HG03039 (cell line): ENCODE measurements around the gene KCNIP4.

Experiments
- ATAC-seq: cut with Tn5 transposase; IDR thresholded peaks from one replicate; pipeline ENCODE4 v1.9.1; 2021; ENCODE audit warnings: mild to moderate bottlenecking, moderate library complexity; ENCODE audit not compliant: unreplicated experiment

KCNIP4 gene

DNA sequence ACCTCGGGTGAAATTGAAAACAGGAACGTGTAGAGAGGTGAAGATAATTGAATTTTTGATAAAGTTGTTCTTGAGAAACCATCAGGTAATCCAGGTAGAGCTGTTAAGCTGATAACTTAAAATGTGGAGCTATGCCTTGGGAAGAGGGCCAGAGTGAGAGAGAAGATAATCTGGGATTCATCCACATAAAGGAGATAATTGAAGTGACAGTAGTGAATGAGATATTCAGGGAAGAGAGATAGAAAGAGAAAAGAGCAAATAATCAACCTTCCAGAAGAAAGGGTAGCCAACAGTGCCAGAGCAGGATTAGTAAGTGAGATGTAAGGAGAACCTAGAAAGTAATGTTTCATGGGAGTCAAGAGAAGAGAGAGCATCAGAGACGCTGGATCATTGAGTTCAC is 950.7 kb downstream of the KCNIP4 start:
- ATAC-seq = no peak

DNA sequence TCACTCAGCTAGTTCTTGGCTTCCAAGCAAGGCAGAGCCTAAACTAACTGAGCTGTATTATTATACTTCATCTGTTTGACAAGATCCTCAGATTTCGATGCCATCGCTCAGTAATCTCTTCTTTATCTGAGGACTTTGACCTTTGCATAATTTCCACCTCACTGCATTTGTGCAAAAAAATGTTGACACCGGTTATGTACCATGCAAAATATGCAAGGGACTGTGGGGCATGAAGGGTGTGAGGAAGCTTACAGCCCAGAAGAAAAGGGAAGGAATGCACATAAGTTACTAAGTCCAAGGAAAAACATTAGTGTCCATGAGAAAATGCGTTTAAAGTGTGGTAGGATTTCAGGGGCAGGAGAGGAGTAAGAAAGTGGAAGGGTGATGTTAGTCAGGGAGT is 953.0 kb downstream of the KCNIP4 start:
- ATAC-seq = no peak

DNA sequence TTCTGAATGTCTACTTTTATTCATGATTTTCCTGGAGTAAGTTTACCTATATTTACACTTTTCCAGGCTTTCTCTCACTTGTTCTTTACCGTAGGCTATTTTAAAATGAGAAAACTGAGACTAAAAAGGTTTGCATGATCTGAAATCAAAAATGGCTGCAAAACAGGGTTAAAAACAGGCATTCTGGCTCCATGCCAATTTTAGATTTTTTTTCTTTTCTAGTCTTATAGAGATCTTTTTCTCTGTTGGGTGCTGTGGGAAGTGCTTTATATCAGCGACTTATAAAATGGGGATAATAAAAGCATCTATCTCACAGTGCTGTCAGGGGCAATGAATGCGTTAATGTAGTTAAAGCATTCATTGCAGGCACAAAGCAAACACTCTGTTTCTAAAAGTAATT is 953.6 kb downstream of the KCNIP4 start:
- no peak for ATAC-seq

DNA sequence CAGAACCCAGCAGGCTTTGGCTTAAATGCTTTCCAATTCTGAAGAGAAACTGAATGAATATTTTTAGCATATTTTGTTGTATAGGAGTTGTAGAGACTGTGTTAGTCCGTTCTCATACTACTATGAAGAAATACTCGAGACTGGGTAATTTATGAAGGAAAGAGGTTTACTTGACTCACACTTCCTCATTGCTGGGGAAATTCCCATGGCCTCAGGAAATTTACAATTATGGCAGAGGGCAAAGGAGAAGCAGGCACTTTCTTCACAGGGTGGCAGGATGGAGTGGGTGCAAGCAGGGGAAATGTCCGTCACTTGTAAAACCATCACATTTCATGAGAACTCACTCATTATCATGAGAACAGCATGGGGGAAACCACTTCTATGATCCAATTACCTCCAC is 956.6 kb downstream of the KCNIP4 start:
- ATAC-seq = no peak

DNA sequence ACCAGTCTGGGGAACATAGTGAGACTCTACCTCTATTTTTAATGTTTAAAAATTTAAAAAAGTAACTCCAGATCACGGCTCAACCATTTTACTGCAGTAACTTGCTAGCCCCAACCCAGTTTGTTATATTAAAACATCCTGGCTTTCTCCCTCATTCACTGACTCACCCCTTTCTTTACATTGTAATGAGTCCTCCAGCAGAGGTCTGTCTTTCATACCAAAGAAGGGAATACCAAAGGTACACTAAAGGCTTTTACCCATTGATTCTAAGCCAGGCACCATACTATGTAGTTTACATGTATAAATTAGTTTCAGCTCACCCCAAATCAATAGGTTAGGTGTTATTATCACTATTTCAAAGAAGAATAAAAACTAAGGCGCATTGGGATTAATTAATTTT is 961.4 kb downstream of the KCNIP4 start:
- ATAC-seq = no peak

DNA sequence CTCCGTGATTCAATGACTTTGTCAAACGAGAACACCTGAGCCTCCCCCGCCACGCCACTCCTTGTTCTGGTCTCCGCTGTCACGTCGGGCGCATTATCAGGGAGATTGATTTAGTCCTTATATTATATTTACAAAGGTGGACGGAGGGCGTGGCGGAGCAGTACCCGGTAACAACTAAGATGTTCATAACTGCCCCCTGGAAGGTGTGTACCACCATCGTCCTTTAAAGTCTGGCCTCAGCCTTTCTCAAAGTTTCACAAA is 964.1 kb downstream of the KCNIP4 start:
- no peak for ATAC-seq

DNA sequence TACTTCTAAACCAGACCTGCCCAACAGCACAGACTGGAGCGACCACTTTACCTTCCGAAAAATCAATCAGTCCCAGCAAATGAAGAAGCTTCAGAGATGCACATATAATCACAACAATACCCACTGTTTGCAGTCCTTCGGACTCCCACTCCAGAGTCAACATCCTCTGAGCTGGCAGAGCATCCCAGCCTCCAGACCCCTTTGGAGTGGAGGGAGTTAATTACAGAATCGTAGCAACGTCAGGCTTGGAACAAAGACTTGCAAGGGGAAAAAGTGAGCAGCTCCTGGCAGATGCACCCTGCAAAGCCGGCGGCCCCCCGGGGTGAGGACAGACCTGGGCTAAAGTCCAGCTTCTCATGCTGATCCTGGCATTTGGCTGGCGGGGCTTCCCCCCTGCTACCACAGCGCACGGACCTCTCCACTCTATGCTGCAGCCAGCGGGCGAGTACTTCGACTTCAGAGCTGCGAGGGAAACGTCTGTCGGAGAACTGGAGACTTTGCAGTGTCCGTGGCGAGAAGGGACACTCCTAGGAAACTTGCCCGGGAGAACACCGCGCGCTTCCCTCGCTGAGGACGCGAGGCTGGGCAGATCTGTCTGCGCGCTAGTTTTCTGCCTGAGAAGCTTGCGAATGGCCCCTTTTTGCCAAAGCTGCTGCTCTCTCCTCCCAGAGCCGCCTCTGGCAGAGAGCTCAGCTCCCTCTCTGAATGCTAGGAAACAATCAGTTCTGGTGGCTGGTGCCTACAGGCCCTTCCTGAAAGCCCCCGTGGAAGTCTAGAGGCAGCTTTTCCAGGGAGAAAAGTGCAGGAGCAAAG is 964.6 kb downstream of the KCNIP4 start:
- no peak for ATAC-seq

DNA sequence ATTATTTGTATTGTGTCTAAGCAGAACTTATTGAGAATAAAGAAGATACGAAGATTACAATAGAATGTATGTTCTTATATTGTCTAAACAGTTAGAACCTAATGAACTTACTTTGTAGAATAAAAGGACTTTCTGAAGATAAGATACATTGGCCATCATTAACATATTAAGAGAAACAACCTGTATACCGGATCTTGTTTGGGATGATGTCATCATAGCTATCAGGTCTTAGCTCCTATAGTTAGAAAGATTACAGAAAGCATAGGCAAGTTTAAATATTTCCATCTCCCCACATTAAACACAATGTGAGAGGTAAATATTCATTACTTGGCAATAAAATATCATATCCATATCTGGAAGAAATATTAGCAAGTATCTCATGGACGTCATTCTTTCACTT is 966.0 kb downstream of the KCNIP4 start:
- ATAC-seq = no peak

DNA sequence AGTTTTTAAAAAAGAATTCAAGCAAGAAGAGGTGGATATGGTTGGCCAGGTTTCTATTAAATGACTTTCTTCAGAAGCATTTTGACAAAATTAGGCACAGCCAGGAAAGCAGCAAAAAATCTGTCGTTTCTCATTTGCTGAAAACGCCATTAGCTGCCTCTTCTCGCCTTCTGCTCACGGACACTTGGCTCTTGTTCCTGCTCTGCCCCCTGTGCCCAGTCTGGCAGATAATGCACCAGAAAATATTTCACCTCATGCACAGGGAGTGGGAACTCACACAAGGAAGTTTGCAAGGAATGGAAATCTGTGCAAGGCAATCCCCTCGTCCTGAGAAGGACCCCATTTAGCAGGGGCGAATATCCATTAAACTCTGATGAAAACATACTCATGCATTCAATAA is 988.3 kb downstream of the KCNIP4 start:
- no peak for ATAC-seq

DNA sequence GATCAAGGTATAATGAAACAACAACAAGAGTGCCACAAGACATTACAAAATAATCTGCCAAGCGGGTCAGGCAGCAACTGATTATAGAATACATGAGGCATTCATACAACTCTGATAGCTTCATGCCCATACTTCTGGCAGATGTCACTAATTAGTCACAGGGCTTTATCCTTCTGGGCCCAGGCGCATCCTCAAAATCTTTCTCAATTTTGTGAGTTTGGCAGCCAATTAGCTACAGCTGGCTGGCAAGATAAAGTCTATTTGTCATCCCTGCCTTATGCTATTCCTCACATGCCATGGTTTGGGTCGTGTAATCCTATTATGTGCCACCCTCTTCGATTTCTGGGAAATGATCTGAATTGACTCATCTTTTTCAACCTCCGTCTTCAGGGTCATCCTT is 994.0 kb downstream of the KCNIP4 start:
- no peak for ATAC-seq

DNA sequence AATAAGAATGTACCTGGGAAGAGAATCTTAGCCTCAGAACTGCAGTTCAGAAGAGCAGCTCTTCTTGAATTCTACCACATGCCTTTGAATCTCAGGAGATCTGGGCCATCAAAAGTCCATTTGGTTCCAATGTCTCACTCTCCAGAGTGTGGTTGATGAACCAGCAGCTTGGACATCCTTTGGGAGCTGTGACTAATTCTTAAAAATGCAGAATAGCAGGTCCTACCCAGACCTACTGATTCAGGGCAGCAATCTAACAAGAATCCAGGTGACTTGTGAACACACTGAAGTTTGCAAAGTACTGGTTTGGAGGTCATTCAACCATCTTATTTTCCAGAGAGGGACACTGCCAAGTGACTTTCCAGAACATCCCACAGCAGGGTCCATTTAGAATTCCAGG is 1003.6 kb downstream of the KCNIP4 start:
- ATAC-seq = no peak

DNA sequence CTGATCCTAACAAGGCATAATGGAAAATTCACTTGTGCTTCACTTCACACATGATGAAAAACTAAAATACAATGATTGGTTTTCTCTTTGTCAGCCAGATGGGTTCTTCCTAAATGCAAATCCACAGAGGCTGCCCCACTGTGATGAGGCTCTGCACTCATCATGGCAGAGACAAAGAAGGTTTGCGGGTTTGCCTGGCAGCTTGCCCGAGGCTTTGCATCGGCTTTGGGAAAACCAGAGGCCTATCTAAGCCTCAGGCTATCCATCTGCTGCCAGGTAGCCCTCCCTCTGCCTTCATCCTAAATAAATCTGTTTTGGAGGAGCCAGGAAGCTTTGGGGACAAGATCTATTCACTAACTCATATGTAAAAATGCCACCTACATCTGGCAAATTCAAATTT is 1004.1 kb downstream of the KCNIP4 start:
- no peak for ATAC-seq

DNA sequence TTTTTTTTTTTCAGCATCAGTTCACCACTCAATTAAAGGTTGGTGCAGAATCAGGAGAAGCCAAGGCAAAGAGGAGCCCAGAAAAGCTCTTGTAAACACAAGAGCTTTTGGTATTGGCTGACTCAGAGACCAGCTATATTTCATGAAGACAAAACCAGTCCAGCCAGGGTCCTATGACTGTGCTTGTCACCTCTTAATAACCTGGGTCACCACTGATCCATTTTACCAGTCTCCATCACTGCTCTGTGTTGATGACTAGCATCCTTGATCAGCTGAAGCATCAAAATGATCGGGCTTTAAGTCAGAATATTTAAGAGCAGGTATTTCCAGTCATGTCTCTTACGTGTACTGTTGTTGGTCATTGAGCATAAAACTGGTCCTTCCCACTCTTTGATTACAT is 1010.4 kb downstream of the KCNIP4 start:
- ATAC-seq = no peak

DNA sequence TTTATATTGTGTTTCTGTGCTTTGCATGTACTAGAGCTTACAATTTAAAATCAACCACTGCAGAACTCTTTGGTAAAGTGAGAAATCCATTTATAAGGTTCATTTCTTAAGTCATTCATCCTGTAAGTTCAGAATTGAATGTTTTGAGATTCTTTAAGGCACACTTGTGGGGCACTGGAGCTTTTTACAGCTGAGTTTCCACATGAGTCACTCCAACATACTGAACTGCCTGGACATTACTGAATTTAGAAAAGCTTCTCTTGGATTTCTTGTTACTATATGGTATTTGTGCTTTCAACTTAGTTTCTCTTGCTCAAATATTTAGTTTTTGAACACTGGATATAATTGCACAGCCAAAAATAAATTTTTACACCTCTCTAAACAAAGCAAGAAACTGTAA is 1022.0 kb downstream of the KCNIP4 start:
- ATAC-seq = no peak

DNA sequence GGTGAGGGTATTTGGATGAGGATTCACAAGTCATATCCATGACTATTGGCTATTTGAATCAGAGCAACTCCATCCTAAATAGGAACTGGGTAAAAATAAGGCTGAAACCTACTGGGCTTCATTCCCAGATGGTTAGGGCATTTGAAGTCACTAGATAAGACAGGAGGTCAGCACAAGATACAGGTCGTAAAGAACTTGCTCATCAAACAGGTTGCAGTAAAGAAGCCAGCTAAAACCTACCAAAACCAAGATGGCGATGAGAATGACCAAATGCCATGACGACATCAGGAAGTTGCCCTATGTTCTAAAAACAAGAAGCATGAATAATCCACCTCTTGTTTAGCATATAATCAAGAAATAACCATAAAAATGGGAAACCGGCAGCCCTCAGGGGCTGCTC is 1023.4 kb downstream of the KCNIP4 start:
- ATAC-seq = no peak

DNA sequence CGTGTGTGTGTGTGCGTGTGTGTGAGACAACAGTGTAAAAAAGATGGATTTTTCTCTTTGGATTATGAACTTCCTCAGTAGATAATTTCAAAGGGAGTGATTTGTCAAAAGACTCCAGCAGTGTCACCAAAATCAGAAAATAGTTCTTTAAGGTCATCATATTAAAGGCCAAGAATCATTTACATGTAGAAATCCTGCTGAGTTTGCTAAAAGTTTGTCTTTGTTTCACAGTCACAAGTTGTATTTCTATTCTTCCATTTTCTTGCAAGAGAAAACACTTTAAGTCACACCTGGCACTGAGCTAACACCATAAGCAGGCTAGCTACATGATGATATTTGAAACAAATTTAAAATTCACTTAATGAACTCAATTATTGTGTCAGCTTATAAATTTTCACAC is 1025.6 kb downstream of the KCNIP4 start:
- ATAC-seq = no peak

DNA sequence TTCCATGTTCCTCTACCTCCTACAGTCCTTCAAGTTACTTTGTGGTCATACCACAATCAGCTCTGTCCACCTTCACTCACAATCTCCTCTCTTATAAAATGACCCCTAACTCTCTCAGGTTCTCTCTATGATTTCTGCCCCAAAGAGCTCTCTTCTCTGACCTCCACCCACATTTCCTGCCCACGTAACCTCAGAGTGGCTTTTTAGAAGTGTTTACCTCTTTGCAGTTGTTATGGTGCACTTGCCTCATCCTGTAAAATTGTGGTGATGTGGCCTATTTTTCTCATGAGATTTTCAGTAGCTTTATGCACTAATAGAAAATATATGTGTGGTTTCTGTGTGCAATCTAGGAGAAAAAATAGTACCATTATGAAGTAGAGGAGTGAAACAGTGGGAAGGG is 1032.5 kb downstream of the KCNIP4 start:
- no peak for ATAC-seq

DNA sequence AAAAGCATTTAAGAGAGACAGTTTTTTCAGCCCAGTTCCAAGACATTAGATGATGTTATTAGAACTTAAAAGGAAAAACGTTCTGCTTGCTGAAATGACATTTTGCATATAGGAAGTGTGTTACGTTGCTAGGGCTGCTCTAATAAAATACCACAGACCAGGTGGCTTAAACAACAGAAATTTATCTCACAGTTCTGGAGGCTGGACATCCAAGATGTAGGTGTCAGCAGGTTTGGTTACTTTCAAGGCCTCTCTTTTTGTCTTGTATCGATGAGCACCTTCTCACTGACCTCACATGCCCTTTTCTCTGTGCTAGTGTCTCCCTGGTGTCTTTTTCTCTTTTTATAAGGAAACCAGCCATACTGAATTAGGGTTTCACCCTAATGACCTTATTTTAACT is 1043.6 kb downstream of the KCNIP4 start:
- ATAC-seq = no peak

DNA sequence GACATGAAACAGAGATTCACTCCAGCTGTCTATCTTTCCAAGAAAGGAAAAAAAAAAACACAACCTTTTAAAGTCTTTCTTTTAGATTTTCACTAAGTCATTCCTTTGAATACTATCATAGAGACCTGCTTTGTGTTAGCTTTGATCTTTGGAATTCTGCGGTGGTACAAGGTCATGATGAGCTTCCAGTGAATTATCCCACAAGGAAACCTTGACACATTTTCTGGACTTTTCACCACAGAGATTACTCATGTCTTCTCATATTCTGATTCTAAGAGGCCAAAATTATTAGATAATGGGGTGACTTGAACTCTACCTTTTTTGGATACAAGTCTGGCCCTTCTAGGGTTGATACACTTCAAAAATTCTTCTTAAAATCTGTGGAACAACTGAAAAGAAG is 1046.7 kb downstream of the KCNIP4 start:
- ATAC-seq = no peak

DNA sequence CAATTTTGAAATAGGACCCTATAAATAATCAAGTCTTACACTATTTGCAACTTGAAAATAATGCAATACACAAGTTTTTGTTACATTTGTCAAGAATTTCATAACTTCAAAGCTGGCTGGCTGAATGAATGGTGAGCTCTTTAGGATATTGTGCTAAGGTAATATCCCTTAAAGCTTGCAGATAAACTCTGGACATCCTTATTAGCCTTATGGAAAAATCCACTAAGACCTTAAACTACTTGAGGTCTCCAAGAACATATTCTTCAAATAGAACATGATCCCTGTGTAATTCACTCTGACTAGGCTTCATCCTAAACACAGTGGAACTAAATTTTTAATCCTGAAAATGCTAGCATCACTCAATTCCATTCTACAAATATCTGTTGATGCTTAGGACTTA is 1049.0 kb downstream of the KCNIP4 start:
- ATAC-seq = no peak

DNA sequence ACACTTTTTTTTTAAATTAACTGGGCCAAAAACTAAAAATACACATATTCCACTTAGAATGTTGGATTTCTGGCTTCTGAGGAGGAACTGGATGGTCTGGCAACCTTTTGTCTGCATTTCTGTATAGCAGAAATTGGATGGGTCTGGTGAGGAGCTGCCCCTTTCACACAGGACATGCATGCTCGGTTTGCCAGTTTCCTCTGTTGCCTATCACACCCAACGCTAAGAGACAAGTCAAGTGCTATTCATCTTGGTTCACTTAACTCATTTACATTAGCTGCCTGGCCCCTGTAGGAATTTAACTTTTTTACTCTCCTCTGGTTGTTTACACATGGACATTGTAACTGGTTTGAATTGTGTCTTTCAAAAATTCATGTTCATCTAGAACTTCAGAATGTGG is 1052.6 kb downstream of the KCNIP4 start:
- no peak for ATAC-seq

DNA sequence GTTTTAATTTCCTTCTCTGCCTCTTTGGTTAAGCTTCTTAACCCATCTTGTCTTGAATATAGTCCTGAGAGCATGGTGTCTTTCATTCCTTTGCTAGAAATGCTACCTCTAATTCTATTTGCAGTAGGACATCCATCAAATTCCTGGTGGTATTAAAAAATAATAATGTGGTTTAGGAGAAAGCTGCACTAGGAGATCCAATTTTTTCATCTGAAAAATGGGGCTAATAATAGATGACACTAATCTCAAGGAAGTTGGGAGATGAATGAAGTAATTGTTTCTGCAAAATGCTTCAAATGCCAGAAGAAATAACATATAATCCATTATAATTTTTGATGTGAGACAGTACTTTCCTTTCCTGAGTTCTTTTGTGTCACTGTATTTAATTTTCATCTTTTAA is 1053.4 kb downstream of the KCNIP4 start:
- no peak for ATAC-seq

DNA sequence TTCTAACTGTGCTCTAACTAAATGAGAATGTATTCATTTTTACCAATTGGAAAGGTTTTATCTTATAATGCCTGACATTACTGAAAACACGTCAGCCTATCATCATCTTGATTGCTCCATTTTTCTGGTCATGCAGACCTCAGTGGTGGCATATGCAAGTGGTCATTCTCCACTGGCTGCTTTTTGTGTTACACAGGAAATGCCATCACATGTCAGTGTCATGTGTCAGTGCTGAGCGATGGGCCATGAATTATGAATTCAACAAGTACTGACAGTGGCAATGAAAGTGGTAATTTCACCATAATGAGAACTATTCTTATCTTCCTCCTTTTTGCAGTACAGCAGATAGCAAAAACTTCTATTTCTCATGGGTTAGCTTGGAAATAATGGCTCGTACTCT is 1057.8 kb downstream of the KCNIP4 start:
- no peak for ATAC-seq

DNA sequence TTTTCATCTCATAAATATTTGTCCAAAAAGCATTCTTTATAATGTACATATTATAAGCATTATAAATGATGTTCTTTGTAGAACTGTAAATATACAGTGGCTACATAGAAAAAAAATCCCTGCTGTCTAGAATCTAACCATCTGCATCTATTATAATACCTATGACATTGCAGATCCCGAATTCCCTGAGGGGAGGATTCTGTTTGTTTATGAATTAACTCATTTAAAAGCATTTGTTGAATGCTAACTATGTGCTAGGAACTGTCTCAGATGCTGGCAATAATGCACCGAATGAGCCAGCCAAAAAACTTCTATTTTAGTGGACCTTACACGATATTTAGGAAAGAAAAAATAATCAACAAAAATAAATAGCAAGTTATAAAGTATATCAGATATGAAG is 1058.7 kb downstream of the KCNIP4 start:
- no peak for ATAC-seq
